ENCODE results near the gene PCDHGA5. TPM values are rescaled to one million over a fixed set of nuclear protein-coding genes. Genes with fewer than 3 reads are reported as not detected.
"Not testable (repeated sequence)": the region's sequence is repeated elsewhere in the genome, so short reads cannot be mapped to it uniquely, and the experiment has no call there.

Gene PCDHGA5
- total RNA-seq, 1 experiment from 2014 or later: 0.24 TPM

DNA sequence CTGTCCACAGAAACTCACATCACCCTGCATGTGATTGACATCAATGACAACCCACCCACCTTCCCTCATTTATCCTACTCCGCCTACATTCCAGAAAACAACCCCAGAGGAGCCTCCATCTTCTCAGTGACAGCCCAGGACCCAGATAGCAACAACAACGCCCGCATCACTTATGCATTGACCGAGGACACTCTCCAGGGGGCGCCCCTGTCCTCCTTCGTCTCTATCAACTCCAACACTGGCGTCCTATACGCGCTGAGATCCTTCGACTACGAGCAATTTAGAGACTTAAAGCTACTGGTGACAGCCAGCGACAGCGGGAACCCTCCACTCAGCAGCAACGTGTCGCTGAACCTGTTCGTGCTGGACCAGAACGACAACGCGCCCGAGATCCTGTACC, 18.6 kb upstream of the PCDHGA5 start:
- in situ Hi-C loops (cut with HindIII; ENCODE audit: low pct_unique_long_range_greater_than_20kb, low sequenced_read_pairs): no loop called here
- DNase-seq (ENCODE audit: low read depth): no peak

- in situ Hi-C loops (cut with HindIII; ENCODE audit: low pct_unique_long_range_greater_than_20kb, low sequenced_read_pairs); DNase-seq (ENCODE audit: low read depth): not testable (repeated sequence)
These were observed 17.9 kb upstream of the PCDHGA5 start for GRCh38 chr5:141346017-141346416.

- in situ Hi-C loops (cut with HindIII; ENCODE audit: low pct_unique_long_range_greater_than_20kb, low sequenced_read_pairs): no loop called here
- DNase-seq (ENCODE audit: low read depth): no peak
These were observed 13.9 kb upstream of the PCDHGA5 start, which contains the start of gene PCDHGB1 for GRCh38 chr5:141349917-141350619. Gene PCDHGB1 (plus strand): TSS chr5:141350099. CDS start chr5:141350261, 162 bp downstream.

GRCh38 chr5:141351591-141351990, 12.4 kb upstream of the PCDHGA5 start:
- in situ Hi-C loops (cut with HindIII; ENCODE audit: low pct_unique_long_range_greater_than_20kb, low sequenced_read_pairs): no loop called here
- no peak for DNase-seq (ENCODE audit: low read depth)

DNA sequence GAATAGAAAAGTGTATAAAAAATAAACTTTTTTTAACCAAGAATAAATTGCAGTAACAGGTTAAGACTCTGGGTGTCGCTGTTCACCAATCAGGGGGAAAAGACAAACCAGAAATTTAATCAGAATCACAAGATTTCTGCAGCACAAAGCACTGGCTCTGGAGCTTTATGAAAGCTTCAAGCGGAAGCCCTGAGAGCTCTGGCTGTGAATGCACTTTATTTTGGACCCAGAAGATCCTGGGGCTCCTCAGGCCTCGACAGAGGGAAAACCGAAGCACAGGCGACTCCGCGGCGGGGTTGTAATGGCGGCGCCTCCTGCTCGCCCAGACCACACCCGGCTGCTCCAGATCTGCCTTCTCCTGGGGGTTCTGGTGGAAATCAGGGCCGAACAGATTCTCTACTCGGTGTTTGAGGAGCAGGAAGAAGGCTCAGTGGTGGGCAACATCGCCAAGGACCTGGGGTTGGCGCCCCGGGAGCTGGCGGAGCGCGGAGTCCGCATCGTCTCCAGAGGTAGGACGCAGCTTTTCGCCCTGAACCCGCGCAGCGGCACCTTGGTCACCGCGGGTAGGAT, 9.0 kb upstream of the PCDHGA5 start, which contains the start of gene PCDHGA4:
PCDHGA4 (plus strand) TSS at position 122 of the 570 bp plus-strand sequence; CDS start at position 209, 87 bp downstream.
- no peak for DNase-seq (ENCODE audit: low read depth)
- in situ Hi-C loops (cut with HindIII; ENCODE audit: low pct_unique_long_range_greater_than_20kb, low sequenced_read_pairs): no loop called here

DNA sequence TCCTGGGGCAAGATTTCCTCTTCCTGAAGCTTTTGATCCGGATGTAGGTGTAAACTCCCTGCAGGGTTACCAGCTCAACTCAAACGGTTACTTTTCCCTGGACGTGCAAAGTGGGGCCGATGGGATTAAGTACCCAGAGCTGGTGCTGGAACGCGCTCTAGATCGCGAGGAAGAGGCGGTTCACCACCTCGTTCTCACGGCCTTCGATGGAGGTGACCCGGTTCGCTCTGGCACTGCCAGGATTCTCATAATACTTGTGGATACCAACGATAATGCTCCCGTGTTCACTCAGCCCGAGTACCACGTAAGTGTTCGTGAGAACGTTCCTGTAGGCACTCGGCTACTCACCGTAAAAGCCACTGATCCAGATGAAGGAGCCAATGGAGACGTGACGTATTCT, 8.3 kb upstream of the PCDHGA5 start:
- in situ Hi-C loops (cut with HindIII; ENCODE audit: low pct_unique_long_range_greater_than_20kb, low sequenced_read_pairs): no loop called here

GRCh38 chr5:141356133-141356532, 7.8 kb upstream of the PCDHGA5 start:
- in situ Hi-C loops (cut with HindIII; ENCODE audit: low pct_unique_long_range_greater_than_20kb, low sequenced_read_pairs): no loop called here
- DNase-seq (ENCODE audit: low read depth): no peak

More for the DNA sequence above, 8.3 kb upstream of the PCDHGA5 start:
- DNase-seq (ENCODE audit: low read depth): no peak

GRCh38 chr5:141356950-141357349, 7.0 kb upstream of the PCDHGA5 start:
- DNase-seq (ENCODE audit: low read depth): no peak
- in situ Hi-C loops (cut with HindIII; ENCODE audit: low pct_unique_long_range_greater_than_20kb, low sequenced_read_pairs): no loop called here

GRCh38 chr5:141359790-141360426, 4.1 kb upstream of the PCDHGA5 start, which contains the start of gene PCDHGB2:
Gene PCDHGB2 (plus strand): TSS chr5:141359994. CDS start chr5:141360136, 142 bp downstream.
- peak; percentile 6 for DNase-seq (ENCODE audit: low read depth)
- in situ Hi-C loops (cut with HindIII; ENCODE audit: low pct_unique_long_range_greater_than_20kb, low sequenced_read_pairs): no loop called here

DNA sequence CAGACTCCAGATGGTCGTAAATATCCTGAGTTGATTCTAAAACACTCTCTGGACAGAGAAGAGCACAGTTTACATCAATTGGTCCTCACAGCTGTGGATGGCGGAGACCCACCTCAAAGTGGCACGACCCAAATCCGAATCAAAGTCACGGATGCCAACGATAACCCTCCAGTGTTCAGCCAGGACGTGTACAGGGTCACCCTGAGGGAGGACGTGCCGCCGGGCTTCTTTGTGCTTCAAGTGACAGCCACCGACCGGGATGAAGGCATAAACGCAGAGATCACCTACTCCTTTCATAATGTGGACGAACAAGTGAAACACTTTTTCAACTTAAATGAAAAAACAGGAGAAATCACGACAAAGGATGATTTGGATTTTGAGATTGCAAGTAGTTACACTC, 3.3 kb upstream of the PCDHGA5 start:
- no peak for DNase-seq (ENCODE audit: low read depth)
- in situ Hi-C loops (cut with HindIII; ENCODE audit: low pct_unique_long_range_greater_than_20kb, low sequenced_read_pairs): no loop called here

DNA sequence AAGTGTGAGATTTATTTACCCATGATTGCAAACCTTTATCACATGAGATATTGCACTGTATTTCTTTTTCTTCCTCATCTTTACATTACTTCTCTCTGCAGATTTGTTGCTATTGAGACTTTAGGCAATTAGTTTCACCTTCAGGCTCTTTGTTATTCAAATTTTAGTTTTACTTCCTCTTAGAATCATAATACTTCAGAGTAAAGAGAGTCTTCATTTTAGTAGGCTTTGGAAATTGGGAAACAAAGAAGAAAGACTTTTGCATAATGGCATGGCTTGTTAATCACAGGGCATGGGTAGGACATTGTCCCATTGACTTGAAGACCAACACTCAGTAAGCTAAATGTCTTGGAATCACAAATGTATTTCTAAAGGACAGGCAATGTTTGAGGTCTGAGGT, 1.2 kb upstream of the PCDHGA5 start:
- in situ Hi-C loops (cut with HindIII; ENCODE audit: low pct_unique_long_range_greater_than_20kb, low sequenced_read_pairs): no loop called here
- DNase-seq (ENCODE audit: low read depth): no peak

GRCh38 chr5:141366016-141366896, 2.3 kb downstream of the PCDHGA5 start:
- in situ Hi-C loops (cut with HindIII; ENCODE audit: low pct_unique_long_range_greater_than_20kb, low sequenced_read_pairs): no loop called here
- DNase-seq (ENCODE audit: low read depth): no peak

DNA sequence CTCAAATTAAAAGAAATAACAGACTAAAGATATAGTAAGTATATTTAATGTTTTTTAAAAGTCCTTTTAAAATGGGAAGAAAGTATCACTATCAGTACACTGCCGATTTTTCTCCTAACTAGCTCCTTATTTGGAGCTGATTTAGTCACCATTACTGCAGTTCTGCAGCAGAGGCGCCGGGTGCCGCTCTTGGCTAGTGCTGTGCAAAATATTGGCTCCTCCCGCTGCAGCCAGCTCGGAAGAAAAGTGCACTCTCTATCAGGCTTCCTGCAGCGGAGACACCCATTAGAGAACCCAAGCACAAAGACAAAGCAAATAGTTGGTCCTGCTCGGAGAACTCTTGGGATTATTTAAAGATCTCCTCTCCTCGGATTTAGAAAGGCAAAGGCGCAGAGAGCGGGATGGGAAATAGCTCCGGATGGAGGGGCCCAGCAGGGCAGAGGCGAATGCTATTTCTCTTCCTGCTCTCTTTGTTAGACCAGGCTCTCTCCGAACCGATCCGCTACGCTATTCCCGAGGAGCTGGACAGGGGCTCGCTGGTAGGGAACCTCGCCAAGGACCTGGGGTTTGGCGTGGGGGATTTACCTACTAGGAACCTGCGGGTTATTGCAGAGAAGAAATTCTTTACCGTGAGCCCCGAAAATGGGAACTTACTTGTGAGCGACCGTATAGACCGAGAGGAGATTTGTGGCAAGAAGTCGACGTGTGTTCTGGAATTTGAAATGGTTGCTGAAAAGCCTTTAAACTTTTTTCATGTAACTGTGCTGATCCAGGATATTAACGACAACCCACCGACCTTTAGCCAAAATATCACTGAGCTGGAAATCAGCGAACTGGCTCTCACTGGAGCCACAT, 6.3 kb downstream of the PCDHGA5 start, which contains the start of gene PCDHGB3:
PCDHGB3 (plus strand) TSS at position 249 of the 855 bp plus-strand sequence; CDS start at position 402, 153 bp downstream.
- no peak for DNase-seq (ENCODE audit: low read depth)
- in situ Hi-C loops (cut with HindIII; ENCODE audit: low pct_unique_long_range_greater_than_20kb, low sequenced_read_pairs): no loop called here

- in situ Hi-C loops (cut with HindIII; ENCODE audit: low pct_unique_long_range_greater_than_20kb, low sequenced_read_pairs): no loop called here
- DNase-seq (ENCODE audit: low read depth): no peak
These were observed 7.9 kb downstream of the PCDHGA5 start for GRCh38 chr5:141371572-141372475.

DNA sequence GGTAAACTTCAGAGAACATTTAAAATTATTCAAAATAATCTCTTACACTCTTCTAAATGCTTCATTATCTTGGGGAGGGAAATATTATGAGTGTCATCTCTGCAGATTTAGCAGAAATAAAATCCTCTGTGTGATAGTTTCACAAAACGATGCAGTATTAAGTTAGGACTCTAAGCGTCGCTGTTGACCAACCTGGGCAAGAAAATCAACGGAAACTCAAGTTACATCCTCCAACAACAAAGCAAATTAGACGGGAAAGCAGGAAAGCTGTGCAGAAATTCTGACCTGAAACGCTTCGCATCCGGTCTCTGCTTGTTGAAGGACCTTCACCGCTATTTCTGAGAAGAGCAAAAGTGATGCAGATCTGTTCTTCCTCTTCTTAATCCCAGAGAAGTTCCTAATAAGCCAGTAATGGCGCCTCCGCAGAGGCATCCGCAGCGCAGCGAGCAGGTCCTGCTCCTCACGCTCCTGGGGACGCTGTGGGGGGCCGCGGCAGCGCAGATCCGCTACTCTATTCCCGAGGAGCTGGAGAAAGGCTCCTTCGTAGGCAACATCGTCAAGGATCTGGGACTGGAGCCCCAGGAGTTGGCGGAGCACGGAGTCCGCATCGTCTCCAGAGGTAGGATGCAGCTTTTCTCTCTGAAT, 9.8 kb downstream of the PCDHGA5 start, which contains the start of gene PCDHGA6:
PCDHGA6 (plus strand) TSS at position 219 of the 645 bp plus-strand sequence; CDS start at position 412, 193 bp downstream.
- in situ Hi-C loops (cut with HindIII; ENCODE audit: low pct_unique_long_range_greater_than_20kb, low sequenced_read_pairs): no loop called here
- DNase-seq (ENCODE audit: low read depth): no peak

- in situ Hi-C loops (cut with HindIII; ENCODE audit: low pct_unique_long_range_greater_than_20kb, low sequenced_read_pairs): no loop called here
- no peak for DNase-seq (ENCODE audit: low read depth)
These were observed 10.7 kb downstream of the PCDHGA5 start for GRCh38 chr5:141374627-141375026.

All from Caki2 (cell line).